Endothelial cell of umbilical vein (primary cell): ENCODE measurements around the gene ADAMTSL3. TPM values are rescaled to one million over a fixed set of nuclear protein-coding genes. Genes with fewer than 3 reads are reported as not detected.

ENCODE experiments used
- BruUV-seq: library from RNA; stranded (reverse); fragments of 400-500 nt; replicated peaks from 2 replicates; lab custom pipeline; 2021; lab: Mats Ljungman, UMichigan
- CTCF ChIA-PET: fragments of 300-600, 350-600 bp; sonication (Branson Sonifier 250); formaldehyde crosslinking; loops from one replicate; lab custom pipeline; 2021; ENCODE audit warnings: antibody characterized with exemption, inconsistent platforms; lab: Charles Lee
- POLR2A ChIA-PET: fragments of 300-600, 350-600 bp; sonication (Branson Sonifier 250); formaldehyde crosslinking; loops from one replicate; lab custom pipeline; 2021; ENCODE audit warnings: antibody characterized with exemption, inconsistent platforms; lab: Charles Lee
- DNase-seq: peaks from one replicate; pipeline ENCODE4 v3.0.0-alpha.2; 2011; ENCODE audit warnings: low read depth, low spot score
- FAIRE-seq: peaks from 2 replicates; lab custom pipeline; 2011; peaks lifted over from hg19 to GRCh38; lab: Jason Lieb, UNC
- H2AFZ ChIP-seq: 2 replicates; pipeline ENCODE4 v1.6.0; 2012; ENCODE audit warnings: low read depth, low read length, control low read depth, inconsistent platforms
- H3K27ac ChIP-seq: 2 replicates; pipeline ENCODE4 v1.5.1; 2011; ENCODE audit warnings: low read depth, mild to moderate bottlenecking, control low read depth, low read length, moderate library complexity; ENCODE audit not compliant: insufficient read depth
- H3K27me3 ChIP-seq, 2 experiments: 2 replicates each; pipeline versions ENCODE4 v1.6.0 to v1.6.1; 2011; ENCODE audit warnings: low read length in 2 of 2, mixed read lengths in 1 of 2; ENCODE audit not compliant: control insufficient read depth in 2 of 2, insufficient read depth in 2 of 2
- H3K36me3 ChIP-seq, 2 experiments: 2 replicates in 1 of 2; 3 replicates in 1 of 2; pipeline ENCODE4 v1.5.1; 2011; ENCODE audit warnings: low read length in 2 of 2, mild to moderate bottlenecking in 1 of 2, moderate library complexity in 1 of 2; ENCODE audit not compliant: control insufficient read depth in 2 of 2, insufficient read depth in 2 of 2; ENCODE audit errors: extremely low read depth in 1 of 2
- H3K4me1 ChIP-seq: 3 replicates; pipeline ENCODE4 v1.5.1; 2011; ENCODE audit warnings: mild to moderate bottlenecking, low read length; ENCODE audit not compliant: control insufficient read depth, insufficient read depth; ENCODE audit errors: extremely low read depth
- H3K4me2 ChIP-seq: 2 replicates; pipeline ENCODE4 v1.6.1; 2011; ENCODE audit warnings: low read length, control low read depth, mixed read lengths; ENCODE audit not compliant: insufficient read depth
- H3K4me3 ChIP-seq, 3 experiments: fragments of 200-600 bp in 1 of 3; sonication (generic), shearing (Covaris generic) in 1 of 3; replicated peaks in 1 of 3; 2 replicates each; pipeline ENCODE4 v1.5.1; 2011 to 2016; ENCODE audit warnings: control low read depth in 3 of 3, low read length in 3 of 3, mild to moderate bottlenecking in 2 of 3, inconsistent platforms in 1 of 3, low read depth in 1 of 3, moderate library complexity in 1 of 3; ENCODE audit not compliant: insufficient read depth in 1 of 3
- H3K79me2 ChIP-seq: 2 replicates; pipeline ENCODE4 v1.6.0; 2012; ENCODE audit warnings: low read length, inconsistent platforms; ENCODE audit not compliant: control insufficient read depth, insufficient read depth
- H3K9ac ChIP-seq: replicated peaks from 2 replicates; pipeline ENCODE3; 2011; ENCODE audit warnings: low read length, control low read depth; ENCODE audit not compliant: insufficient read depth; ENCODE audit errors: extremely low read depth
- H3K9me1 ChIP-seq: replicated peaks from 3 replicates; pipeline ENCODE4 v1.6.0; 2011; ENCODE audit warnings: mild to moderate bottlenecking, low read length; ENCODE audit not compliant: control insufficient read depth, insufficient read depth; ENCODE audit errors: extremely low read depth
- H3K9me3 ChIP-seq: replicated peaks from 2 replicates; pipeline ENCODE4 v1.5.1; 2012; ENCODE audit warnings: low read length, inconsistent platforms; ENCODE audit not compliant: control insufficient read depth, insufficient read depth
- H4K20me1 ChIP-seq: replicated peaks from 2 replicates; pipeline ENCODE3; 2011; ENCODE audit warnings: mild to moderate bottlenecking, low read length; ENCODE audit not compliant: control insufficient read depth, insufficient read depth; ENCODE audit errors: extremely low read depth
- CTCF ChIP-seq, 2 donors: IDR thresholded peaks; 1 replicate in 1 of 2; 2 replicates in 1 of 2; pipeline ENCODE4 v1.5.1; 2011; ENCODE audit warnings: low read length in 2 of 2, mild to moderate bottlenecking in 2 of 2, moderate library complexity in 2 of 2, control low read depth in 1 of 2, inconsistent platforms in 1 of 2, low read depth in 1 of 2; ENCODE audit not compliant: insufficient read depth in 1 of 2; ENCODE audit errors: extremely low read depth in 1 of 2
- EZH2 ChIP-seq: IDR thresholded peaks from 2 replicates; pipeline ENCODE4 v1.6.1; 2012; ENCODE audit warnings: borderline replicate concordance, low read depth, mild to moderate bottlenecking, moderate library complexity, low read length, inconsistent platforms; ENCODE audit not compliant: severe bottlenecking
- GATA2 ChIP-seq: IDR thresholded peaks from 2 replicates; pipeline ENCODE4 v1.7.0; 2011; ENCODE audit warnings: low read depth, mild to moderate bottlenecking, moderate library complexity, mixed read lengths, low read length; ENCODE audit not compliant: insufficient read length, insufficient read depth
- JUN ChIP-seq: IDR thresholded peaks from 2 replicates; pipeline ENCODE4 v1.6.1; 2011; ENCODE audit warnings: borderline replicate concordance, low read depth; ENCODE audit not compliant: insufficient read length, insufficient read depth
- MYC ChIP-seq: IDR thresholded peaks from one replicate; pipeline ENCODE4 v1.6.1; 2011; ENCODE audit warnings: mild to moderate bottlenecking, low read depth, low read length
- POLR2A ChIP-seq: IDR thresholded peaks from 2 replicates; pipeline ENCODE4 v1.6.1; 2012; ENCODE audit warnings: low read depth, mild to moderate bottlenecking, control low read depth, low read length
- POLR2AphosphoS5 ChIP-seq: IDR thresholded peaks from 2 replicates; pipeline ENCODE4 v1.6.1; 2012; ENCODE audit warnings: low read depth, mild to moderate bottlenecking, control low read depth, low read length, moderate library complexity; ENCODE audit not compliant: insufficient read depth
- dilution Hi-C: fragments of 300-500 bp; cut with MboI; formaldehyde crosslinking; loops from one replicate; pipeline ENCODE4 v1.15.0; 2019; ENCODE audit warnings: low sequenced_read_pairs; ENCODE audit not compliant: extremely low pct_ligation_motif_present
- intact Hi-C: fragments of 100-400 bp; cut with micrococcal nuclease; formaldehyde crosslinking; loops from one replicate; pipeline ENCODE4 v1.10.0; 2022
- polyA plus RNA-seq, 4 experiments: library from polyadenylated mRNA; depleted of rRNA in 3 of 4; stranded (reverse) in 3 of 4; unstranded in 1 of 4; fragments of >200 nt; gene quantifications; 2 replicates each; pipeline versions ENCODE4 v1.2.1 to v1.2.3, GENCODE V29; 2011 to 2012; ENCODE audit warnings: missing spikeins in 1 of 4
- total RNA-seq: library from RNA; stranded (reverse); gene quantifications from 2 replicates; pipeline ENCODE4 v1.2.3, GENCODE V29; 2021
- TF ChIP-seq, protein P1 (sequence below): IDR thresholded peaks from 2 replicates; pipeline ENCODE4 v1.6.1; 2011; ENCODE audit not compliant: insufficient read depth, insufficient read length

Gene ADAMTSL3
- total and polyA plus RNA-seq, 2 donors (not counting 3 experiments of a cell fraction or from before 2014, with no cell fraction given) = not detected

DNA sequence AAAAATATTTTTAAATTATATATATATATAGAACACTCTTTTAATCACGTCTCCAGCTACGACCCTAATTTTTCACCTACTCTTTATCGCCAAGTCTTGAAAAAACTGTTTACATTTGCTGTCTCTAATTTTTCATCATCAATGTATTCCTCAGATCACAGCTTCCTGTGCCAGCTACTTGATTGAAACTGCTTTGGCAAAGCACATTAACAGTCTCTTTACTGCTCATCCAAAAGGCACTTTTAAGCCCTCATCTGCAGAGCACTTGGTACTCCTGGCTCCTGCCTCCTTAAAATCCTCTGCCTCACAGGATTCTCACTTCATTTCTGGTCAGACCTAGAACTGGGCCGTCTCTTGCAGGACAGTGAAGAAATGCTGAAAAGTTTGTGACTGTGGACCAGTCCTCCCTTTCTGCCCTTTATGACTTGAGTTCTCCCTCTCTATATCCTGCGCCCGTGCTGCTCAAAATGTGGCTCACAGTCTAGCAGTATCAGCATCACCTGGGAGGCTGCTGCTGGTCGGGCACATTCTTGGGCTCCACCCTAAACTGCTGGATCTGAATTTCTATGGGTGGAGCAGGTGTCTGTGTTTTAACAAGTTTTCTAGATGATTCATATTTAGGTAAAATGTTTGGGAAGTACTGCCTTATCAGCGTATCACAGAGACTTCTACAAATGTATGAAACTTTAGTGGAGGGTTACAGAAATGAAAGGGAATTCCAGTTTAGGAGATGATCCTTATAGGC is 196.8 kb downstream of the ADAMTSL3 start:
- POLR2A ChIA-PET = no interaction called here

More for the DNA sequence above, 196.8 kb downstream of the ADAMTSL3 start:
- TF ChIP-seq MYC (no peak), GATA2 (no peak), JUN (no peak), CTCF (IDR thresholded peaks at IDR 0.05; ENCODE audit: extremely low read depth in 1 of 2, insufficient read depth in 1 of 2, low read depth in 1 of 2, low read length in 2 of 2) (no peak), POLR2AphosphoS5 (no peak), EZH2 (no peak), POLR2A (no peak)
- TF ChIP-seq, protein P1, sequence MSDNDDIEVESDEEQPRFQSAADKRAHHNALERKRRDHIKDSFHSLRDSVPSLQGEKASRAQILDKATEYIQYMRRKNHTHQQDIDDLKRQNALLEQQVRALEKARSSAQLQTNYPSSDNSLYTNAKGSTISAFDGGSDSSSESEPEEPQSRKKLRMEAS = no peak
- Histone ChIP-seq H3K9ac (no peak overlapping the region), H3K27me3 (no peaks in the 10 kb centered on the region), H3K4me2 (no peak overlapping the region), H2AFZ (no peak overlapping the region), H3K79me2 (no peaks in the 10 kb centered on the region), H3K9me3 (no peaks in the 10 kb centered on the region), H4K20me1 (no peaks in the 10 kb centered on the region), H3K4me3 (no peak overlapping the region), H3K36me3 (no peaks in the 10 kb centered on the region), H3K27ac (no peak overlapping the region), H3K9me1 (no peaks in the 10 kb centered on the region), H3K4me1 (peaks cover 8% of the 10 kb centered on the region)
- no peak for DNase-seq
- FAIRE-seq = no peak
- intact Hi-C loops = no loop called here
- dilution Hi-C loops = no loop called here
- CTCF ChIA-PET = no interaction called here
- no TSS peak for BruUV-seq
